Stimulated activated CD8-positive, alpha-beta memory T cell treated with anti-CD3 and anti-CD28 coated beads, Interleukin-4, amount 100 ng/mL, for 4 hours (primary cell): ENCODE measurements around the gene ATRAID.

Experiments used
- DNase-seq, 2 donors: peaks; one replicate each; pipeline ENCODE4 v3.0.0-alpha.2; 2020; ENCODE audit warnings: low read depth in 2 of 2, low spot score in 1 of 2

ATRAID gene

GRCh38 chr2:27247893-27248292, 36.1 kb downstream of the ATRAID start:
- no peak for DNase-seq

DNA sequence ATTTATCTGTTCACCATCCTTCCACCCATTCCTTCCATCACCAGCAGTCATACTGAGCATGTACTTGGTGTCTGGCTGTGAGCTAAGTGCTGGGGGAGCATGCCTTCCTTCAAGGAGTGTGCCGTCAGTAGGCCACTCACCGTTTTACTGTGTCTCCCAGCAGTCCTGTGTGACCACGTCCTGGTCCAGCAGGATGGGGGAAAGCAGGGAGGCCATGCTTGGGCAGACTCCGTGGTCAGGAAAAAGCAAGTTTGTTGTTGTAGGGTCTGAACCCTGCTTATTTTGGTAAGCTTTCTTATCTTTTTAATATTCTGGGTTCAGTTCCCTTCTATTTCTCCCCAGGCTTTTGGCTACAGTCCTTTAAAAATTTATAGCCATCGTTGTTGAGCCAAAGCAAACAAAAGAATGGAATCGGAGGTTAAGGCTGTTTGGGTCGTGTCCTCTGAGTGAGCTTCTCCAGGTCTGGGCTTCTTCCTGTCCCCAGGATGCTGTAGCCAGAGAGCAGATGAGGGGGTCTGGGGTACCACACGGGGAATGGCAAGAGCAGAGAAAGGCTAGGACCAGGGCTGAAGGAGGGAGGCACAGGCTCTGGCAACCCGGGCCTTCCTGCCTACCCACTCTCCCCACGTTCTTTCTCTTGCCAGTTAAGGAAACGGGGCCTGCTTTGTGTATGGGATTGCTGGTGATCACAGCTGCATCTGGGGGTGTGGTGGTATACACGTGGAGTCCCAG, 37.5 kb downstream of the ATRAID start:
- DNase-seq: no peak

DNA sequence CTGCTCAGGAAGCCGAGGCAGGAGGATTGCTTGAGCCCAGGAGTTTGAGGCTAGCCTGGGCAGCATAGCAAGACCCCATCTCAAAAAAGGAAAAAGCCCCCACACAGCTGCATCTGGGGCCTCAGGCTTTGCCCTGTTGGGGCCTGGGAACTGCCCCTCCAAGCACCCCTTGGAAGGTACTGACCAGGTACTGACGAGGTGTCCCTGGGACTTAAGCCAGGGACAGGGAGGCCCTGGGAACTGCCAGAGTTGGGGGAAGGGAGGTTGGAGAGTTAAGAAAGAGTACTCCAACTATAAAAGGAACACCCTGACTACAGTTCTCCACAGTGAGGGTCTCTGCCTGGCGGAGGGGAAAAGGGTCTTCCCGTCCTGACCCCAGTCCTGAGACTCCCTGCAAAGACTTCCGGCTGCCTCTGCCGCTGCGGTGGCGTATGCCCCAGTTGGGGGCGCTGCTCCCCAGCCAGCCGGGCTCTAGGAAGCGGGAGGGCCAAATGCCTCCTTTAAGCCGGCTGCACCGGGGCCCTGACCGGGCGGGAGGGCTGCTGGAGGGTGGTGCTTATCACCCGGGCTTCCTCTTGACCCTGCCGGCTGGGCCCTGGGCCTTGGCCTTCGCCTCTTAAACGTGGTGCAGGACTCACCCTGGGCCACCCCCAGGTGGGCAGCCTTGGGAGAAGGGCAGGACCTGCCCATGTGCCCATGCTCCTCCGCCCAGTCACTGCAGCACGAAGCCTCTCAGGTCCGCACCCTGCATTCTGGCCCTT, 38.2 kb downstream of the ATRAID start:
- DNase-seq: no peak

DNA sequence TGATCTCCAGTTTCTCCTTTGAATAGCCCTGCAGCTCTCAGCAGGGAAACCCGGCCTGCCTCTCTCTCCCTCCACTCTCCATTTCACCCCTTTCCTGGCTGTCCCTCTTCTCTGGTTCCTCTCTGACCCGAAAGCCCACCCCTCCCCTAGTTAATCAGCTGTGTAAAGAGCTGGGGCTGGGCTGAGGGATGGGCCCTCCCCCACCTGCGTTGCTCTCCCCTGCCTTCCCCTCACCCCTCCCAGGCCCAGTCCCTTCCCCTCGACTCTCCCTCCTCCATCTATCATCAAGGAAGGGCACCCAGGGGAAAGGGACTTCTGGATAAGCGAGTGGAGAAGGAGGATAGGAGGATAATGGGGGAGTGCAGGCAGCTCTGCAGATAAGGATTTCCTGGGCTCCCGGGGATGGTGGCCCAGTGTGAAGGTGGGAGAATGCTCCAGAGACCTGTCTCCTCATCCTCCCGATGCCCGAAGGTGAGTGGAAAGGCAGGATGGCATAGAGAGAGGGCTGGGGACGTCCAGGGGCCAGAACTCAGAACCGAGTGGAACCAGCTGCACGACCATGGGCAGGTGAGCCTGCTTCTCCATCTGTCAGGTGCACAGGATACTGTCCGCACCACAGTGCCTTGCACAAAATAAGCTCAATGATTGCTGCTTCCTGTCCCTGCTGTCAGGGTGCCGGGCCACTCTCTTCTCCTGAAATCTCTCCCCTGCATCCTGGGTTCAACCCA, 39.0 kb downstream of the ATRAID start:
- DNase-seq: no peak

- no peak for DNase-seq
Measured at GRCh38 chr2:27251766-27252165, 39.9 kb downstream of the ATRAID start.

- no peak for DNase-seq
Measured at GRCh38 chr2:27255187-27255586, 43.3 kb downstream of the ATRAID start.

DNA sequence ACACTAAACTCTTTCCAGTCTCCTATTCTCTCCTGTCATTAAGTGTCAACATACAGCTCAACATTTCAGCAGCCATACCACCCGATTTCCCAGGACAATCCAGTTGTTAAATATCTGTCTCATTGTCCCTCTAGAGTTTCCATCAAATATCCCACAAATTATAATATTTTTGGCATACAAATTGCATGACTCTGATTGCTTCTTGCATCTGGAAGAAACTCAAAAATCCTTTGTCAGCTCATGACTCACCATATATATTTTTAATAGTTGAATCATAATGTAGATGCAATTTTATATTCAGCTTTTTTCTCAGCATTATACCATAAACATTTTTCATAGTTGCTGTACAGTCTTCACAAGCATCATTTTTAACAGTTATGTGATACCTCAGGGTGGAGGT, 43.8 kb downstream of the ATRAID start:
- no peak for DNase-seq

DNA sequence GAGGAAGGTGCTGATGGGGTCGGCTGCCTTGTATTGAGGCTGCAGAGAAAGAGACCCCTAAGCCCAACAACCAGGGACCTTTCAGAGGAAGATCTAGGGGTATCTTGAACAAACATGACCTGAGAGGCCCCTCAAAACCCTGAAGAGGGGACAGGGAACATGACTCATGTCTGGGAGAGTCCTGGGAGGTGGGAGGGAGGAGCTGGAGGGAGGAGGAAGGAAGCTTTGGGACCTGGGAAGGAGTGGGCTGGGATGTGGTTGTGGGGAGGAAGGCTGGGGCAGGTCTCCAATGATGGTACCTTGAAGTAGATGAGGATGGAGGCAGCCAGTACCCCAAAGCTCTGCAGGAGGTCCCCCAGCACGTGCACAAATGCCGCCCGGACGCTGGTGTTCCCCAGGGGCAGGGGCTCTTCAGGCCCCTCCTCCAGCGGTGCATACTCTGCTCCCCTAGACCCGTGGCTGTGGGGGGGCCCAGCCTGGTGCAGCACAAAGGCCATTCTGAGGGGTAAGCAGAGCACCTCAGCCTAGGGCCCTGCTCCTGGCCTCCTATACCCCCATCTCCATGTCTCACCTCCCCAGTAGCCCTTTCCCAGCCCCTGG, 45.1 kb downstream of the ATRAID start:
- DNase-seq: no peak

- DNase-seq: no peak
Measured at GRCh38 chr2:27258051-27258450, 46.2 kb downstream of the ATRAID start.

GRCh38 chr2:27261241-27261925, 49.5 kb downstream of the ATRAID start:
- DNase-seq: no peak

GRCh38 chr2:27261926-27262298, 50.1 kb downstream of the ATRAID start:
- no peak for DNase-seq

DNA sequence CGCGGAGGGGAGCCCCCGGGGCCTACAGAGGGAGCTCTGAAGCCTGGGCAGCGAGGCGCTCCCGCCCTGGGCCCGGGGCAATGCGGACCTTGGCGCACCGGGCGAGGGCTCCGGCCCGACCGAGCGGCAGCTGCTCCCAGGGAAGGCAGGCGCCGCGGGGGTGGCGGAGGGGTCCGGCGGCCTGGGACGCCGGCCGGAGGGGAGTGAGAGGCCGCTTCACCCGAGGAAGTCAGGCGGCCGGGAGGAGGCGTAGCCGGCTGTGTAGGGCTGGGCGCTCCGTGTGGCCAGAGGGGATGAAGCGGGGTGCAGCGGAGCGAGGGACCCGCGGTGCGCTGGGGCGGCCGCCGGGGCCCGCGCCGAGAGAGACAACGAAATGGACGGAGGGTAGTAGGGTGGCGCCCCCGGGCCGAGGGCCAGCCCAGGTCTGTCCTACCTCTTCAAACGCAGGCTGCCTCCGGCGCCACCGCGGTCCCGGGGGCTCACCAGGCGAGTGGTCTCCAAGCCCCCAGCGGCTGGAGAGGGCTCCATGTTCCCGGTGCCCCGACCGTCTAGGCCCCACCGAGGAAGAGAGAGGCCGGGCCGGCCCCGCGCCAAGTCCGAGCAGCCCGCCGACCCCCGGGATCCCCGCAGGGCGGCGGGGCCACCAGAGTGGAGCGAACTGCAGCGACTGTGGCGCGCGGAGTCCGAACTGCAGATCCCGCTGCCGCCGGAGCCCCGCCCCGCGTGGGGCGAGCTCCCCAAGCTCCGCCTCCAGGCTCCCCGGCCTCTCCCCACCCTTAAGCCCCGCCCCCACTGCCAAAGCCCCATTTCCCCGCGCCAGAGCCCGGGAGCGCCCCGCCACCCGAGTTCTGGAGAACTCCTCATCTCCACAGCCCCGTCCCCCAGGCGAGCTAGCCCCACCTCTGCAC, 50.8 kb downstream of the ATRAID start, which contains the start of gene SLC30A3:
SLC30A3 (minus strand) TSS at position 669 of the 908 bp plus-strand sequence; CDS start at position 528, 141 bp downstream.
- DNase-seq: peak; percentile 26 to 33

- DNase-seq: no peak
Measured at GRCh38 chr2:27263287-27264252, 51.7 kb downstream of the ATRAID start.

GRCh38 chr2:27264253-27264752, 52.5 kb downstream of the ATRAID start:
- no peak for DNase-seq

GRCh38 chr2:27264753-27265535, 53.1 kb downstream of the ATRAID start:
- peak in 1 of 2 donors; percentile 27 for DNase-seq

DNA sequence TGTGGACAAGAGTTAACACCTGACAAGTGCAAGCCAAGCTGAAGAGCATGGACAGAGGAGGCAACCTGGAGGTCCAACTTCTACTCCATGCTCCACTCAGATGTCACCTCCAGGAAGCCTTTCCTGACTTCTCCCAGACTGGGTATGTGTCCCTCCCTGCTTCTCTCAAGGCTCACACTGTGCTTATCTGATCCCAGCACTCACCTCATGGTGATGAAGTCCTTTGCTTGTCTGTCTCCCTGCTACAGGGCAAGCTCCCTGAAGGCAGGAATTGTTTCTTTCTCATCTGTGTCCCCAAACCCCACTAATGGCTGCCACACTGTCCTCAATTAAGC, 53.7 kb downstream of the ATRAID start:
- DNase-seq: no peak
